Glomerular endothelial cell (primary cell): ENCODE results near the gene FN1. TPM values are rescaled to one million over a fixed set of nuclear protein-coding genes. Genes with fewer than 3 reads are reported as not detected.

ENCODE experiments used
- total RNA-seq: library from RNA; depleted of rRNA; stranded (reverse); fragments of >200 nt; gene quantifications from 2 replicates; pipeline ENCODE4 v1.2.3, GENCODE V29; 2015

Gene FN1
- total RNA-seq, 1 donor from 2014 or later, result 8,511 TPM

Other genes starting within 250 kb of the FN1 start
- gene ATIC, start 124.0 kb downstream of the FN1 start, total RNA-seq, result 43.6 and 46.2 TPM in 2 replicates